H1 (cell line): ENCODE data around the gene SPG7.

Source experiments
- CTCF ChIP-seq, 3 experiments: IDR thresholded peaks; 1 replicate in 2 of 3; 2 replicates in 1 of 3; pipeline versions ENCODE4 v1.5.1 to v1.6.1; 2011; ENCODE audit warnings: low read length in 3 of 3, mild to moderate bottlenecking in 3 of 3, inconsistent platforms in 2 of 3, low read depth in 1 of 3, moderate library complexity in 1 of 3; ENCODE audit not compliant: insufficient read depth in 1 of 3; ENCODE audit errors: control extremely low read depth in 1 of 3
- EP300 ChIP-seq, 2 experiments: IDR thresholded peaks; 1 replicate in 1 of 2; 2 replicates in 1 of 2; pipeline ENCODE4 v1.6.1; 2011 to 2012; ENCODE audit warnings: low read depth in 2 of 2, low read length in 2 of 2, mild to moderate bottlenecking in 2 of 2, borderline replicate concordance in 1 of 2, inconsistent platforms in 1 of 2, moderate library complexity in 1 of 2
- EZH2 ChIP-seq: fragments of 200-600 bp; sonication (generic); IDR thresholded peaks from 2 replicates; pipeline ENCODE4 v1.7.1; 2012; ENCODE audit warnings: low read depth, mild to moderate bottlenecking, moderate library complexity, low read length, inconsistent platforms; ENCODE audit not compliant: severe bottlenecking
- POLR2A ChIP-seq, 2 experiments: IDR thresholded peaks; 1 replicate in 1 of 2; 2 replicates in 1 of 2; pipeline ENCODE4 v1.6.1; 2011; ENCODE audit warnings: low read depth in 2 of 2, low read length in 2 of 2, mild to moderate bottlenecking in 2 of 2; ENCODE audit errors: control extremely low read depth in 1 of 2
- POLR2AphosphoS5 ChIP-seq: IDR thresholded peaks from 2 replicates; pipeline ENCODE4 v1.6.1; 2011; ENCODE audit warnings: low read depth, low read length
- SIN3A ChIP-seq, 2 experiments: IDR thresholded peaks in 1 of 2; conservative IDR thresholded peaks in 1 of 2; 2 replicates each; pipeline ENCODE4 v1.6.1; 2011 to 2012; ENCODE audit warnings: low read length in 2 of 2, improper control_type of control experiment in 1 of 2, low read depth in 1 of 2, mild to moderate bottlenecking in 1 of 2
- SUZ12 ChIP-seq: fragments of 200-600 bp; sonication (generic); IDR thresholded peaks from 2 replicates; pipeline ENCODE4 v1.6.1; 2012; ENCODE audit warnings: mild to moderate bottlenecking, inconsistent platforms, low read length, moderate library complexity, mixed read lengths
- TF ChIP-seq, protein P1 (sequence below): IDR thresholded peaks from 2 replicates; pipeline ENCODE4 v1.6.1; 2012; ENCODE audit warnings: inconsistent platforms

GRCh38 chr16:89579351-89579750, 71.1 kb downstream of the SPG7 start:
- TF ChIP-seq, protein P1, sequence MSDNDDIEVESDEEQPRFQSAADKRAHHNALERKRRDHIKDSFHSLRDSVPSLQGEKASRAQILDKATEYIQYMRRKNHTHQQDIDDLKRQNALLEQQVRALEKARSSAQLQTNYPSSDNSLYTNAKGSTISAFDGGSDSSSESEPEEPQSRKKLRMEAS = no peak
- TF ChIP-seq CTCF (IDR thresholded peaks at IDR 0.05; ENCODE audit: control extremely low read depth in 1 of 3, insufficient read depth in 1 of 3, low read depth in 1 of 3, low read length in 3 of 3) (no peak), SUZ12 (no peak), POLR2A (IDR thresholded peaks at IDR 0.05; ENCODE audit: control extremely low read depth in 1 of 2, low read depth in 2 of 2, low read length in 2 of 2) (no peak), EP300 (IDR thresholded peaks at IDR 0.05; ENCODE audit: borderline replicate concordance in 1 of 2, low read depth in 2 of 2, low read length in 2 of 2) (no peak), EZH2 (no peak), SIN3A (conservative IDR thresholded peaks at IDR 0.05 in 1 of 2, IDR thresholded peaks at IDR 0.05 in 1 of 2; ENCODE audit: low read depth in 1 of 2, low read length in 2 of 2) (no peak), POLR2AphosphoS5 (no peak)
